DMS114 treated with DMSO at 0.1 percent for 48 hours (cell line): ENCODE results near the gene ZNF14.
"Not testable (repeated sequence)": the region's sequence is repeated elsewhere in the genome, so short reads cannot be mapped to it uniquely, and the experiment has no call there.

Experiments used
- DNase-seq: peaks from one replicate; lab custom pipeline; 2025; ENCODE audit not compliant: unreplicated experiment; lab: John Stamatoyannopoulos, UW

ZNF14 gene

DNA sequence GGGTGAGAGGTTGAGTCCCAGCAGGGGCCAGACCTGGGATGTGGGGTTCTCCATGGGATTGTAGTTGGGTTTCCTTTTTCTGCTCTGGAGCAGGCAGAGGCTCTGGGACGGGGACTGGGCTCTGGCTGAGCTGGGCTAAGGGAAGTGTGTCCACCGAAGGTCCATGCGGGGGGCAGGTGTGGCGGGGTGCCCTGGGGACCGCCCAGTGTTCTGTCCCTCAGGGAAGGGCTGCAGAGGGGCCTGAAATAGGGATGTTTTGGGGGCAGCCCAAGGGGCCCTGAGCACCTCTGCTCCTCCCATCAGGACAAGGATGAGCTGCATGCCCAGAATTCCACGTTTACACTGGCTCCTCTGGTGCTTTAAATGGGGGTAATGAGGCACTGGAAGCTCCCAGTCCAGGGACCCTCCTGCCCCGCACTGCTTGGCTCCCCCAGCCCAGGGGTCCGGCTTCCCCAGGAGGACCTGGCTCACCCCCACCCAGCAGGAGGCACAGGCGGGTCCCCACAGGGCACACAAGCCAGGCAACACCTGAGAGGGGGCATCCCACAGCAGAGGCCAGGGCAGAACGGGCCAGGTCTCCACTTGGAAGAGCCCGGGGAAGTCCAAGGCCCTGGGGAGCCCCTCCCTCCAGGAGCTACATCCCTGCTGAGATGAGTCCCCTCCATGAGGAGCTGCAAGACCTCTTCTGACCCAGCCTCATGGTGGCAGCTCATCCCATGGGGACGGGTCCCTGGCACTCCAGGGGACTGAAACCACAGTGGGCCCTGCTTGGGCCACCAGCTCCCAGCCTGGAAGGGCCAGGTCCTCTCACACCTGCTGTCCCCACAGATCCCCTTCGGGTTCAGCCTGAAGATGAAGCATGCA lies 14.7 kb upstream of the ZNF14 start:
- DNase-seq: no peak

DNA sequence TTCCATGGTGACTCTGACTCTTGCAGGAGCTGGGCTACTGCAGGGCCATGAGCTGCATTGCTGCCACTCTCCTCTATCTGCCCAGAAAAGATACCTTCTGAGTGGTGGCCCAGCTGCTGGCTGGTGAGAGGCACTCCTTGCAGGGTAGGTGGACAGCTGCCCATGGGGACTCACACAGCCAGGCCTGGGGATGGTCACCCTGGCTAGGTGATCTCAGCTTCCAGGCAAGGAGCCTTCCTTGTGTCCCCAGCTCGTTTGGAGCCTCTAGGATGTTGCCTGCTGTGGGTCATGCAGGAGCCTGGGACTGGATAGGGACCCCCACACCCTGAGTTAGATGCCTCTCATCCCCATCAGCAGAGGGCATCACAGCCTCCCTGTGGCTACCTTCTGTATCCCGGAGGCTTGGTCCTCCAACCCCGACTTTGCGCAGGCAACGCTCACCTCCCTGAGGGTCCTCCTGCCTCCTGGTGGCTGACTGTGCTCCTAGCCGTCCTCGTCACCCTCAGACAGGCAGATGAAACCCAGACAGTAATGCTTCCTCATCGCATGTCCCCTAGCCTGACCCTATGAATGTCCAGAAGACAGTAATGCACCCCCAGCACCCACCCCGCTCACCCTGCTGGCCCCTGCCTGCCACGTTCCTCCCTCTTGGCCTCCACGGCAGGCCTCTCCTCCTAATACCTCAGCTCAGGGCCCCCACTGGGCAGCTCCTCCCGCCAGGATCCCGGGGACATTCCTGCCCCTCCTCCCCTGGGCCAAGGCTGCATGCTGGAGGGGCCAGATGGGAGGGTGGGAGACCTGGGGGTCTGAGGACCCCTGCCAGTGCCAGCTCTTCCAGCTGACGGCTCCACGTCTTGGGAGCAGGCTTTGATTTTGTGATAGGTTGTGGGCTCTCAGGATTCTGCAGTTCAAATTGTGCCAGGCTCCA lies 13.6 kb upstream of the ZNF14 start:
- no peak for DNase-seq

DNA sequence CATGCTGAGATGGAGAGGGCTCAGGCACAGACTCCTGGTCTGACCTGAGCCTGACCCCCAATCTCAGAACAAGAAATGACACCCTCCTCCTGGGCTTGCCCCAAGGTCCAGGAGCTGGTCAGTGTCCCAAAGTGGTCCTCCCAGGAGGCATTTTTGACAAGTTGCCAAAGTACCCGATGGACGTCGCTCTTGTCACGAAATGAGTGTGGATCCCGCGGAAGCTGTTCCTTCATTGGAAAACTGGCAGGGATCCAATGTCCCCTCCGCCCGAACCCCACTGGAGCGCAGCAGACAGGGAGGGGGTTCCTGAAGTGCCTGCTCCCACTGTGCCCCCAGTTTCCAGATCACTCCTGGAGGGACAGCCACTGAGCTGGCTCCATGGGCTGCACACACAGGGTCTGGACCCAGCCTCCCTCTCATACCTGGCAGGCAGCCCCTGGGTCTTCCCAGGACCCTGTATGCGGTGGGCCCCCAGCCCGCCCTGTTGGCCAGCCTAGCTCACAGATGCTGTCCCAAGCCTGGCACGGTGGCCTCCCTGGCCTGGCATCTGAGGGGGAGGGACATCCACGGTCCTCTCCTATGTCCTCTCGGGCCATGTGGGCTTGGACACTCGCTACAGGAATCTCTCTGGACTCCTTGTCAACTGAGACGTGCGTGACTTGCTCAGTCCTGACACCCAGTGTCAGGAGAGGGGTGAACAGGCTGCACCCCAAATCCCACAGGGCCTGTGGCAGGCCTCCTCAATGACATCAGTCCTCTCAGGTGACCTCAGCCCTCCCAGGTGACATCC lies 12.8 kb upstream of the ZNF14 start:
- no peak for DNase-seq

DNA sequence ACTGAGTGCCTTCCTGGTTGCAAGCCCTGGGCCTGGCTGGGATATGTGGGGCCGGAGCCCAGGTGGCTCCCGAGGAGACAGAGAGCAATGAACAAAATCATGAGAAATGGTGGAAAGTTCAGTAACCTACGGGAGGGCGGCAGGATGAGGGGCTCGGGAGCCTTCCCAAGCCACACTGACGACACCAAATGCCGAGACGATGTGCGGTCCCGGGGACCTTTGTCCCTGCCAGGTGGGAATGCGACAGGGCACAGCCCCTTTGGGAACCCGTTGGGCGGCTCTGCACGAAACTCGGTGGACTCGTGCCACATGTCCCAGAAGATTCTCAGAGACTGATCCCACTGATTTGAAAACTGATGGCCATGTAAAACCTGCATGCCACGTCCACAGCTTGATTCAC lies 11.7 kb upstream of the ZNF14 start:
- no peak for DNase-seq

DNA sequence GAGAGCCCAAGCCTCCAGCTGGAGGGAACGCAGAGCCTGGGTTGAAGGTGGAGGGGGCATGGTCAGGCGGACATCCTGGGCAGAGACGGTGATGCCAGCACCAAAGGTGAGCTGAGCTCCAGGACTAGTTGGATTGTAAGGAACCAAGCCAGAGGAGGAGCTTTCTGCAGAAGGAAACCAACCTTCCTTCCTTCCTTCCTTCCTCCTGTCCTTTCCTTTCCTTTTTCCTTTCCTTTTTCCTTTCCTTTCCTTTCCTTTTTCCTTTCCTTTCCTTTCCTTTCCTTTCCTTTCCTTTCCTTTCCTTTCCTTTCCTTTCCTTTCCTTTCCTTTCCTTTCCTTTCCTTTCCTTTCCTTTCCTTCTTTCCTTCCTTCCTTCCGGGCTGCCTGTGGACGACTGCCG lies 11.0 kb upstream of the ZNF14 start:
- not testable (repeated sequence) for DNase-seq

DNA sequence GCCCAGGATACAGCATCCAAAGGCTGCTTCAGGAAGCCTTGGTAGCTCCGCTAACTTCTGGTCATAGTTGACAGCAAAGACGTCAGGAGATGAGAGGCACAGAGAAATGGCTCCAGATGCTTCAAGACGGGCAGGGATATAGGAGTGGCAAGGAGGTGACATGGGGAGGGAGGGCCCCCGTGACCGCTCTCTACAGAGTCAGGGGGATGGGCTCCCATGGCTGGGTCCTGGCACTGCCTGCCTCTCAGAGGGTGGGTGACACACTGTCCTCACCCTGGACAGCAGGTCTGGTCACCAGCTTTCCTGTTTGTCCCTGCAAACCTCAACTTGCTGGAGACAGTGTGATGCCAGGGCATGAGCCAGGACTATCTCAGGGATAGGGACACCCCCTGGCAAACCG lies 10.3 kb upstream of the ZNF14 start:
- DNase-seq: no peak

DNA sequence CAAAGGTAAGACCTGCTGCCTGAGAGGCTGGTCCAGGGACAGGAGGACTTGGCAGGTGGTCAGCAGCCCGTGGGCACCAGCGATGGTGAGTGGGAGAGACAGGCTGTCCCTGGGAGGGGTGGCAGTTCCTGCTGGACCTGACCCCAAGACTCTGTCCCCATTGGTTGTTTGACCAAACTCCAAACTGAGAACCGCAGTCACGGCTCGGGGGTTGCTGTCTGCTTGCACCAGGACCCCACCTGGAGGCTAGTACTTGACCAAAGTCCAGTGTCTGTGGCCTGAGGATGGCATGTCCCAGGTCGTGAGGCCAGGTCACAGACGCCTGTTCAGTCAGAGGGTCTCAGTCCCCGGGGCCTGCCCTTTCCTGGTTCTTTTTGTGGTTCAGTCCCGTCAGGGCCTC lies 9.9 kb upstream of the ZNF14 start:
- DNase-seq: no peak

DNA sequence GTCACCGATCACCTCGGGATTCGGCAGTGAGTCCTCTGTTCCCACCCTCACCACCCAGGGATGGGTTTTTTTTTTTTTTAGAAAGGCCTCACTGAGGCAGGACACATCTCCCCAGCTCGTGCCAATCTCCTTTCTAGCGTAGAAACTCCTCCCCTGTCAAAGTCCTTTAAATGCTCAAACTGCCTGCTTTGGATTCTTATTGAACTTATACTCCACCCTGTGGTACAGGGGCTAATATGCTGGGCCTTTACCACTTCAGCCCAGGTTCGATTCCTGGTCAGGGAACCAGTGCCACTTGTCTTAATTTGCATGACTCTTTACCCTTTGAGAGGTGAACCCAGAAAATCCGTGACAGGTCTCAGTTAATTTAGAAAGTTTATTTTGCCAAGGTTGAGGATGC lies 8.3 kb upstream of the ZNF14 start:
- no peak for DNase-seq

DNA sequence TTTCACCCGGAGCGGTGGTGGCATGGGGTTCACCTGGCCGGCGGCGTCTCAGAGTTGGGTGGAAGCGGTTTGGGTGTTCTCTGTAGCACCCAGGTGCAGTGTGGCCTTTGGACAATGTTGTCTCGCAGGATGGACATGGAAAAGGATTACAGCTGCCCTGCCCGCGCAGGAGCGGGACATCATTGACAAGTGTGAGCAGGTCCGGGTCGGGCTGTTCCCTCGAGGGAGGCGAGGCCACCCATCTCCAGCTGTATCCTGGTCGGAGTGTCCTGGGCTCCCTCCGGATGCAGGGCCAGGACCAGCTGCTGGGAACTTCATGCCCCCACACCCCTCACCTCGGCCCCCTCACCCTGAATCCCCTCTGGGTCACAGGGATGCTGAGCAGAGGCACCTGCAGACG lies 7.8 kb upstream of the ZNF14 start:
- no peak for DNase-seq

DNA sequence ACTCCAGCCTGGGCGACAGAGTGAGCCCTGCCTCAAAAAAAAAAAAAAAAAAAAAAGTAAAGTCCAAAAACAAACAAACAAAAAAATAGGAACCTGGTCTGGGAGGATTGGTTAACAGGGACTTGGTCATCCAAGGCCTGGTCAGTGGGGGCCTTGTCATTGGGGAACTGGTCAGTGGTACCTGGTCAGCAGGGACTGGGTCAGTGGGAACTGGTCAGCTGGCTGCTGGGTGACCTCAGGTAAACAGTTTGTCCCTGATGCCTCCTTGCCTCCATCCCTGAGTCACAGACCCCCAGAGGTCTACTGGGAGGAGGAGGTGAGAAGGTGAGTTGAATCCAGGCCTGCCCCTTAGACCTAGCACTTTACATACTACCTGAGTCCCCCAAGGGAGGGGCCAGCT lies 5.7 kb upstream of the ZNF14 start:
- no peak for DNase-seq

DNA sequence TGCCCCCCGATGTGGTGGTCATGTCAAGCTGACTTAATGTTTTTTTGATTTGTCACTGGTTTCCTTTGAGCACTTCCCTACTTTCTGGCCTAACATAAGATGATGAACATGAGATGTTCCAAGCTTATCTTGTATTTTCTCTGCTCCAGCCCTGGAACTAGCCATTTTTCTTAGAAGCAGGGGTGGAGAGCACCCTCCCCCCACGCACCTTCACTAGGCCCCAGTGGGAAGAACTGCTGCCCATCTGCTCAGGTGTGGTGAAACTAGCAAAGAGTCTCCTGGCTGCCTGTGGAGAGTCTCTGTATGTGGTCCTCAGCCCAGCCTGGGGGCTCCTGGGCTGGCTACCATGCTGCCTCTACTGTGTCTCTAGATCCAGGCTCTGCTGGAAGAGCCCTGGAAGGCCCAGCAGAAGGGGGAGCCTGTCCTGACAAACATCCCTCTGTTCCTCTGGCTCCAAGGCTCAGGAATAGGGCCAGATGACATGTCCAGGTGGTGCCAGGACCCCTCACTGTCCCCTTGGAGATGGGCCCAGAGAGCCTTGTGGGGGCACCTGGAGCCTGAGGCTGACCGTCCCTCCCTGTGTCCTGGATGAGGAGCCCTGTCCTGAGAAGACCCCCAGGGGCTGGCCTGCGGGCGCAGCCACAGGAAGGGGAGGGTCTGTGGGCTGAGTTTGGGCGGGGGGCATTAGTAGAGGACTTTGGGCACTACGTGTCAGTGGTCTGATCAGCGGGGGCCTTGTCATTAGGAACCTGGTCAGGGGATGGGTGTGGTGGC lies 4.8 kb upstream of the ZNF14 start:
- DNase-seq: no peak

DNA sequence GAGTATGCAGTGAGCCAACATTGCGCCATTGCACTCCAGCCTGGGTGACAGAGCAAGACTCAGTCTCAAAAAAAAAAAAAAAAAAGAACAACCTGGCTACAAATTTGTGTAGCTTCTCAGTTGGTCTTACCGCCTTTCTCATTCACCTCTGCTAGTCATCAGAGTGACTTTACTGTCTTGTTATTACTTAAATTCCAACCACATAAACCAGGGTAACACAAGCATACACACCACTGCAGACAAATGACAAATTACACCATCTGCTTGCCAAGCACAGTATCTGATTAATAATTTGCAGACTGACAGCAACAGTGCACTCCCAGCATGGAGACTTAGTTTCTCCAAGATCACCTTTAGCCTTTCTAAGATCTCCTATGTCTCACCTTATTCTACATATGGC lies 11.0 kb downstream of the ZNF14 start:
- DNase-seq: no peak

DNA sequence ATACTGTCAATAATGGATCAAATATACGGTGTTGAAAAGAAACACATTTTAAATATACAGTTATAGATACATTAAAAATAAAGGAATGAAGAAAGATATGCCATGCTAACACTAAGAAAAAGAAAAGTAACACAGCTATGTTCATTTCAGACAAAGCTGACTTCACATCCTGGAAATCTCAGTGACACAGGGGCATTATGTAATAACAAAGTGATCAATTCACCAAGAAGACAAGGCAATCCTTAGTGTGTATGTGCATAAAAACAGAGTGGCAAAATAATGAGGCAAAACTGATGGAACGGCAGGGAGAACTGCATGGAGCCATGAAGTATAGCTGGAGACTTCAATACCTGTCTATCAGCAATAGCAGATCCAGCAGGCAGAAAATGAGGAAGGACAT lies 13.1 kb downstream of the ZNF14 start:
- DNase-seq: no peak

DNA sequence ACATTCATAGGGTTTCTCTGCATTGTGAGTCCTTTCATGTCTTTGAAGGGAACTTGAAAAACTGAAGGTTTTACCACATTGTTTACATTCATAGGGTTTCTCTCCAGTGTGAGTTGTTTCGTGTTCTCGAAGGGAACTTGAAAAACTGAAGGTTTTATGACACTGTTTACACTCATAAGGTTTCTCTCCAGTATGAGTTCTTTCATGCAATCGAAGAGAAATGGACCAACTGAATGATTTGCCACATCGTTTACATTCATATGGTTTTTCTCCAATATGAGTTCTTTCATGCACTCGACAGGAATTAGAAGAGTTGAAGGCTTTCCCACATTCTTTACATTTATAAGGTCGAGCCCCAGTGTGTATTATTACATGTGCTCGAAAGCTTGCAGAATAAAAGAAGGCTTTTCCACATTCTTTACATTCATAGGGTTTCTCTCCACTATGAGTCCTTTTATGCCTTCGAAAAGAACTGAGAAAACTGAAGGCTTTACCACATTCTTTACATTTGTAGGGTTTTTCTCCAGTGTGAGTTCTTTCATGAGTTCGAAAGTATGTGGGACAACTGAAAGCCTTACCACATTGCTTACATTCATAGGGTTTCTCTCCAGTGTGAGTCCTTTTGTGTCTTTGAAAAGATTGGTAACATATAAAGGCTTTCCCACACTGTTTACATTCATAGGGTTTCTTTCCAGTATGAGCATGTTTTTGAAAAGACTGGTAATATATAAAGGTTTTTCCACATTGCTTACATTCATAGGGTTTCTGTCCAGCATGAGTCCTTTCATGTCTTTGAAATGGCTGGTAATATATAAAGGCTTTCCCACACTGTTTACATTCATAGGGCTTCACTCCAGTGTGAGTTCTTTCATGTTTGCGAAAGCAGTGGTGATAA lies 20.7 kb downstream of the ZNF14 start:
- no peak for DNase-seq

DNA sequence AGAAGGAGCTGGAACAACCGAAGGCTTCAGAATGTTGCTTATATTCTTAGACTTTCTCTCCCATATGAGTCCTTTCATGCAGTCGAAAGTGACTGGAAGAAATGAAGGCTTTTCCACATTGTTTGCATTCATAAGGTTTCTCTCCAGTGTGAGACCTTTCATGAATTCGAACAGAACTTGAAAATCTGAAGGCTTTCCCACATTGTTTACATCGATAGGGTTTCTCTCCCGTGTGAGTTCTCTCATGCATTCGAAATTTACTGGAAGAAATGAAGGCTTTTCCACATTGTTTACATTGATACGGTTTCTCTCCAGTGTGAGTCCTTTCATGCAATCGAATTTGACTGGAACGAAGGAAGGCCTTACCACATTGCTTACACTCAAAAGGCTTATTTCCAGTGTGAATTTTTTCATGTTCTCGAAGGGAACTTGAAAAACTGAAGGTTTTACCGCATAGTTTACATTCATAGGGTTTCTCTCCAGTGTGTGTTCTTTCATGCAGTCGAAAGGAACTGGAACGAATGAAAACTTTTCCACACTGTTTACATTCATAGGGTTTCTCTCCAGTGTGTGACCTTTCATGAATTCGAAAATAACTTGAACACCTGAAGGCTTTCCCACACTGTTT lies 21.5 kb downstream of the ZNF14 start:
- DNase-seq: no peak

DNA sequence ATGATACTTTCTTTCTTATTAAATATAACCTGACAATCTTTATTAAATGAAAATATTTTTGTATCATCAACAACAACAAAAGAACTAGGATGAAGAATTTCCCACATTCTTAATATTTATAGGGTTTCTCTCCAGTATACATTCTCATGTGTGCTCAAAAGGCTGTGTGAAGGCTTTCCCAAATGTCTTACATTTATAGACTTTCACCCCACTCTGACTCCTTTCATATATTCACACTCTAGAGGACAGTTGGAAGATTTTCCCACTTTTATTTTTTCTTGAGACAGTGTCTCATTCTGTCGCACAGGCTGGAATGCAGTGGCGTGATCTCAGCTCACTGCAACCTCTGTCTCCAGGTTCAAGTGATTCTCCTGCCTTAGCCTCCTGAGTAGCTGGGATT lies 22.4 kb downstream of the ZNF14 start:
- DNase-seq: no peak

DNA sequence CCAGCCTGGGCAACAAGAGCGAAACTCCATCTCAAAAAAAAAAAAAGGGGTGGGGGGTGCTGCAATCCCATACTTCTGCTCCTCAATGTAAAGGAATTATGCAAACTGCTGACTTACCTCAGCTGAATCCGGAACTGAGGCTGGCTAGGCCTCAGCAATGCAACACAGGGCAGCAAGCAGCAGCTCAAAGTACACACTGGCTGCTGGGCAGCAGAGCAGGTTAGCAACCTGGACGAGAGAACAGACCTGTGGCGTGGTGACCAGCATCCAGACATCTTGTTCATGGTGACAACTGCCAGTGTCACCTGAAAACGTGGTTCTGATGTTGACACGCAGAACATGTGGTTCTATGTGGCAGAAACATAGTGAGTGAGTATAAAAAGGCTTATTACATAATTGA lies 28.1 kb downstream of the ZNF14 start:
- DNase-seq: no peak

DNA sequence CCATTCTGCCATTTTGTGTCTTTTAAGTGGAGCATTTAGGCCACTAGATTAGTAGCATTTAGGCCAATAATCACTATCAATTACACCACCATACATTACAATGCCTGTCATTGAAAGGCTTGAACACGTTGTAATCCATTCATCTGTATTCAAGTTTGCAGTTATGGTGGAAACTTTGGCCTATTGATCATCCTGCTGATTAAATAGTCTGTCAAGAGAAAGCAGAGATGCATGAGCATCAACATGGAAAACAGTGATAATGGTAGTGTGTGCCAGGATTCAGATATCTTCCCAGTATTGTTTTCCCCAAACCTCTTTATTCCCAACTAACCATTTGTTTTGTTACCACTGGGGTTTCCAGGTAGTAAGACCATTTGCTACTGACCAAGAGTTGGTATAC lies 32.4 kb downstream of the ZNF14 start:
- DNase-seq: not testable (repeated sequence)

DNA sequence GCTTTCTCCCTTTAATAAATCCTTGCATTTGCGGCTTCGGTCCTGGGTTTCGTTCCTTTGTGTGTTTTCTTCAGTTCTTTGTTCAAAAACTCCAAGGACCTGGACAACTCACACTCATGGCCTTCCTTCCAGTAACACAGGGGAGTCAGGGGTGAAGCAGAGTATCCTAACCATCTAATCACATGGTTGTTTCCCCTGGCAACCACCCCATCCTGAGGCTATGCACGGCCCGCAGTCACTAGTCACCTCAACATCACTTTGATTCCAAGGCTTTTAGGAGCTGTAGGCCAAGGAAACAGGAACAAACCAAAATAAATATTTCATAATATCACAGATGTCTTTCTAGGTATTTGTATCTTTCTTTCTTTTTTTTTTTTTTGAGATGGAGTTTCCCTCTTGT lies 35.3 kb downstream of the ZNF14 start:
- no peak for DNase-seq
